ENCODE data around the gene UVRAG. TPM values are rescaled to one million over a fixed set of nuclear protein-coding genes. Genes with fewer than 3 reads are reported as not detected.

UVRAG gene
- total and polyA plus RNA-seq, 12 donors, result 5.0 to 18.3 (median 13.4) TPM

- ATAC-seq, result no peak
- intact Hi-C loops (cut with DNase I), result no loop called here
- Histone ChIP-seq H3K36me3 (peaks cover 0 to 6% (median 0%) of the 10 kb centered on the region in 9 donors), H3K27ac (peak overlapping the region in 2 of 10 donors; percentile 16 to 88), H3K9me3 (no peaks in the 10 kb centered on the region), H3K27me3 (no peaks in the 10 kb centered on the region), H3K4me3 (no peak overlapping the region), H3K4me1 (peaks cover 0 to 85% (median 40%) of the 10 kb centered on the region in 9 donors)
- no peak for TF ChIP-seq CTCF (IDR thresholded peaks at IDR 0.05)
- WGBS, 2 donors, result 73 to 82% methylated on average over 3 of the region's 3 CpGs
- DNase-seq, result no peak
These were observed 7.5 kb downstream of the UVRAG start for GRCh38 chr11:75822541-75822940.

- H3K36me3 ChIP-seq, result peaks cover 0 to 6% (median 0%) of the 10 kb centered on the region in 9 donors
- peak overlapping the region in 6 of 10 donors; percentile 6 to 88 (median 37) for H3K27ac ChIP-seq
- no peaks in the 10 kb centered on the region for H3K27me3 ChIP-seq
- H3K9me3 ChIP-seq, result no peaks in the 10 kb centered on the region
- 83 to 87% methylated on average over 4 of the region's 4 CpGs for WGBS, 2 donors
- DNase-seq, result no peak
- H3K4me1 ChIP-seq, result peaks cover 0 to 83% (median 42%) of the 10 kb centered on the region in 9 donors
- H3K4me3 ChIP-seq, result no peak overlapping the region
- intact Hi-C loops (cut with DNase I), result no loop called here
- ATAC-seq, result no peak
- no peak for TF ChIP-seq CTCF (IDR thresholded peaks at IDR 0.05)
These were observed 8.4 kb downstream of the UVRAG start for GRCh38 chr11:75823415-75823814.

- intact Hi-C loops (cut with DNase I), result no loop called here
- H3K4me1 ChIP-seq, result peaks cover 0 to 79% (median 43%) of the 10 kb centered on the region in 9 donors
- H3K27me3 ChIP-seq, result no peaks in the 10 kb centered on the region
- ATAC-seq (no peak), DNase-seq (no peak)
- peaks cover 0 to 6% (median 0%) of the 10 kb centered on the region in 9 donors for H3K36me3 ChIP-seq
- H3K4me3 ChIP-seq, result peak overlapping the region in 4 of 10 donors; percentile 1 to 21 (median 4)
- TF ChIP-seq CTCF (IDR thresholded peaks at IDR 0.05), result no peak
- peak overlapping the region in 6 of 10 donors; percentile 6 to 88 (median 37) for H3K27ac ChIP-seq
- H3K9me3 ChIP-seq, result no peaks in the 10 kb centered on the region
- 48 to 64% methylated on average over 4 of the region's 4 CpGs for WGBS, 2 donors
These were observed 8.9 kb downstream of the UVRAG start for GRCh38 chr11:75823946-75824345.

GRCh38 chr11:75826461-75827230 lies 11.6 kb downstream of the UVRAG start:
- WGBS, 2 donors, result 25 to 39% methylated on average over 4 of the region's 4 CpGs
- no peaks in the 10 kb centered on the region for H3K27me3 ChIP-seq
- H3K27ac ChIP-seq, result peak overlapping the region; percentile 38 to 88 (median 79)
- H3K9me3 ChIP-seq, result no peaks in the 10 kb centered on the region
- TF ChIP-seq CTCF (IDR thresholded peaks at IDR 0.05), result no peak
- DNase-seq, result peak in 1 of 2 donors; percentile 29
- intact Hi-C loops (cut with DNase I), result no loop called here
- peaks cover 0 to 6% (median 0%) of the 10 kb centered on the region in 9 donors for H3K36me3 ChIP-seq
- peak; percentile 80 to 95 (median 92) for ATAC-seq
- peak overlapping the region in 7 of 10 donors; percentile 0 to 32 (median 18) for H3K4me3 ChIP-seq
- H3K4me1 ChIP-seq, result peaks cover 0 to 85% (median 47%) of the 10 kb centered on the region in 9 donors
